HUDEP-2 (cell line): ENCODE measurements around the gene ORC2.
"Not testable (repeated sequence)": the region's sequence is repeated elsewhere in the genome, so short reads cannot be mapped to it uniquely, and the experiment has no call there.

Experiments
- DNase-seq, 76 experiments: peaks; one replicate each; lab custom pipeline; 2025; ENCODE audit not compliant: unreplicated experiment in 76 of 76; lab: John Stamatoyannopoulos, UW

ORC2 gene

DNA sequence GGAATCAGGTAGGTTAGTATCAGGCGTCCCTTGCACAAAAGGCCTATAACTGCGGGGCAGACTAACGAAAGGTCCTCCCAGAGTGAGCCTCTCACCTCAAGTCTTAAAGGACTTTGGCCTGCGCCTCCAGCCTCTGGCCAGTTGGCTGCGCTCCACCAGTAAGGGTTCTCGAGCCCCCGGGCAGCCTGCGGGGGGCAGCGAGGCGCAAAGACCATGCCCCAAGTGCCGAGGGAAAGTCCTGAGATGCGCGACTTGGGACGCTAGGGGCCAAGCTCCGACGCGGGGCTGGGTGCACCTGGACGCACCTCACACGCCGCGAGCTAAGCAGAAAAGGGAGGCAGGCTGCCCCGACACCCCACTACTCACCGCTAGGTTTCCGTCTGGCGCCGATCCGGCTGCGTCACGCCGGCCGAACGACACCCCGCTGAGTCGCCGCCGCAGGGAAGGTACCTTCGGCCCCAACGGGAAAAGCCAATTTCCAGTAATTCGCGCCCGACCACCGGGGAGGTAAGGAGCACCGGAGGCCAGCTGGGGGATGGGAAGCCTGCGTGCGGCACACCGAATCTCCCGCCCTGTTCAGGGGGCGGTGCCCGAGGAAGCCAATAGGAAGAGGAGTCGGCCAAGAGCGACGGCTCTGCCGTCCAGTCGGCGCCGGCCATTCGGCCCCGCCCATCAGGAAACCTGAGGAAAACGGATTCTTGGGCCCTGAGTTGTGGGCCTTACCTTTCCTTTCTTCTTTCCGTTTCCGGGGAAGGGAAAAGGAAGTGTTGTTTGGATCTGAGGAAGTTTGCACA is at the start of gene ORC2:
ORC2 (minus strand) TSS at position 537 of the 794 bp plus-strand sequence. CDS start 5,537 bp downstream, outside the sequence.
- DNase-seq: peak in 75 of 76 experiments; percentile 49 to 95 (median 88)

DNA sequence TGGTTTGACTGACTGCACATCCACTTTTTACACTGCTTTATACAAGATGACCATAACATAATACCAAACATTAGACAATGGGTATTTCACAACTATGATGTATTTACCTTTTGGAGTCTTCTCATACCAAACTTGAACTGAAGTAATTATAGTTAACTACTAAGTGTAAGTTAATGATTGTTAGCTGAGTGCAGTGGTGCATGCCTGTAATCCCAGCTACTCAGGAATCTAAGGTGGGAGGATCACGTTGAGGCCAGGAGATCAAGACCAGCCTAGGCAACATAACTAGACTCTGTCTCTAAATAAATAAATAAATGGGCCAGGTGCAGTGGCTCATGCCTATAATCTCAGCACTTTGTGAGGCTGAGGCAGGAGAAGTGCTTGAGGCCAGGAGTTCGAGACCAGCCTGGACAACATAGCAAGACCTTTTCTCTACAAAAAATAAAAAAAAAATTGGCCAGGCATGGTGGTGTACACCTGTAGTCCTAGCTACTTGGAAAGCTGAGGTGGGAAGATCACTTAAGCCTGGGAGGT is 44.9 kb upstream of the ORC2 start:
- no peak for DNase-seq

DNA sequence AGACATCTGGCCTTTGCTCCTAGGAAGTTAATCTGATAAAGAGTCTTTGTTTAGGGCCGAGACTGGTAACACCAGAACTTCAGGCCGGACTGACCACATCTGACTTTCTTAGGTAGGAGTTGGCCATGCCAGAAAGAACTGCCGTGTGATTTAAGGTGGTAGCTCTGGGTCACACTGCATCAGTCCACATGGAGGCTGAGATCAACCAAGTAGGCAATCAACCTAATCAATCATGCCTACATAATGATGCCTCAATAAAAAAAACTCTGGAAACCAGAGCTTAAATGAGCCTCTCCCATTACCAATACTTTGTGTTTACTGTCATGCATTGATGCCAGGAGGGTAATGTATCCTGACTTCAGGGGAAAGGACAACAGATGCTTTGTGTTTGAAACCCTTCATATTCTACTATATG is 44.1 kb upstream of the ORC2 start:
- no peak for DNase-seq

DNA sequence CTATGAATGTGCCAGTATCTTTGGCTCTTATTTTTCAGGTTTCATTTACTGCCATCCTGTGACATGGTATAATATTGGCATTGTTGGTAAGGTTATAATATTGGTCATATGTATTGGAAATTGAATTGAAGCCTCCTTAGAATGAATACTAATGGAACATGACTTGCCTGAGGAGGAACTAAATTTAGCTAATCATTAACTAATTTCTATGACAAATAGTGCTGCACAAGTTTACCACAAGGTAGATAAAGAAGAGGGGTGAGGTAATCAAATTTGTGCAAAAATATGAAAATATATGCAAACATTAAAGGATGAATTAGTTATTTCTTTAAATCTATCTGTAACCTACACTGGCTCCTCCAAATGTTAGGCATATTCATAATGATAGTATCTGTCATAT is 43.2 kb upstream of the ORC2 start:
- no peak for DNase-seq

DNA sequence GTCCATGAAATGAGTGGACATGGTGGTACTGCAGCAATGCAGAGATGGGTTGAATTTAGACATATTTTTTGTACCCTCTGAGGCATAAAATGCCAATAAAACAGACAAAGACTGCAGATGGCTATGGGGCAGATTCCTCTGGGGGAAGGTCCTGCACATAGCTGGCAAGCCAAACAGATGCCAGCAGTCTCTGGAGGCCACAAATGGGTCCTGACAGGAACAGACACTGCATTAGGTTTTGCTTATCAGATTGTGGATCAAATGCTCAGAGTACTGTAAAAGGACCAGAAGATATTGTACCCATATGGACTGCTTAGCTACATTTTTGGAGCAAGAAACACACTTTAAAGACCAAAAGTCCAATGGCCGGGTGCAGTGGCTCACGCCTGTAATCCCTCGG is 40.9 kb upstream of the ORC2 start:
- no peak for DNase-seq

DNA sequence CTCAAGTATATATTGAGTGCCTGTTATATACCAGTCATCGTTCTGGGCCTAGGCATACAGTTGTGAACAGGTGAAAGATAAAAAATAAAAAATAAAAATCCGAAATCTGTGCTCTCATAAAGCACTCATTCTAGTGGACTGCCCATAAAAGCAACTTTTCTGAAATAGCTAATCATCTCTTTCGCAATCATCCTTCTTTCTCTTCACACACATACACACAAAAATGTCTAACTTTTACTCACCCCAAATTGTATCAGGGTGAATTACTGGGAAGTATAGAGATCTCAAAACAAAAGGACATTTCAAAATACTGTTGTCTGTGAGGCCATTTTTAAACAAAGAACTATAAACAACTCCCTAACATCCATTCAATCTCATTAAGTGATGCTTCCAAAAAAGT is 29.6 kb upstream of the ORC2 start:
- no peak for DNase-seq

DNA sequence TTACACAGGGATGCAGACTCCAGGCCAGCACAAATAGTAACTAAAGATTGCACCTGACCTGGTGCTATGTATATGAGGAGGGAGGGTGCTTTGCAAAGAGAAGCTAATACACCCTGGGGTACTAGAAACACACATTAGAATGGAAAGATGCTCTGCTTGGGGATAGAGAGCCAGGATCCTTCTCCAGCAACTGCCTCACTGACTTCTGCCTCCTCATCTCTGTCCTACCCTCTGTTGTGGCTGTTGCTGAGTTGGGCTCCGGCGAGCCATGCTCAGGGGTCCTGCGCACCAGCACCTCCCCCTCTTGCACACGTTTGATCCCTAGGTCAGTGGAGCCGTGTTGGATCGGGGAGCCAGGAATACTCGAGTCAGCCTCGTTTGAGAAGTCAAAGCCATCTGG is 23.7 kb upstream of the ORC2 start:
- no peak for DNase-seq

DNA sequence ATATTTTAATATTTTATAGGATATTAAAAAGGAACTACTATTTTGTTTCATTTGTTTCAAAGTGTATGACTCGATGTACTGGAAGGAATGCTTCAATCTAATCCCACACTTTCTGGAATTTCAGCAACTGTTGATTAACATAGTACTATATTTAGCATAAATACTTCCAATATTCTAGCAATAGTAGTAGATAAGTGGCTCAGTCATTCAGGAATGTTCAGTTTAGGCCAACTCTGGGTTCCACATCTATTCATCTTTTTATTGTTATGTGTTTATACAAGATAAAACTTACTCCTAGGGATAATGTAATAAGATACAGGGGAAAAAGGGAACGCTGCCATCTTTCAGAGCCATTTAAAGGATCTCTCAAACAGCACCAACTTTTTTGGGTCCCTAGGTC is 22.3 kb upstream of the ORC2 start:
- DNase-seq: no peak

DNA sequence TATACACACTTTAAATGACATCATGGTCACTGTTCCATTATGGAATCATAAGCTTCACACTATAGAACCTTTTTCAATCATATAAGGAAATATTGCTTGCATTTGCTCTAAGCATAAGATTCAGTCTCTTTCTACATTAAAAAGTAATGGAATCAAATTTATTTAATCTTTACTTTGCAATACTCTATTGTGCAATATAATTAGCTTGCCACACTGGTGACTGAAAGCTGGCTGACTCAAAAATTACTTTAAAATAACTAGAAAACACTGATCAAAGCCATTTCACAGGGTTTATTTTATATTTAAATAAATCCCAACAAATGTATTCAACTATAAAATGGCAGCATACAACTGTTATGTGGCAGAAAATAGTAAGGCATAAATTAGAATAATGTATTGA is 13.2 kb upstream of the ORC2 start:
- DNase-seq: no peak

DNA sequence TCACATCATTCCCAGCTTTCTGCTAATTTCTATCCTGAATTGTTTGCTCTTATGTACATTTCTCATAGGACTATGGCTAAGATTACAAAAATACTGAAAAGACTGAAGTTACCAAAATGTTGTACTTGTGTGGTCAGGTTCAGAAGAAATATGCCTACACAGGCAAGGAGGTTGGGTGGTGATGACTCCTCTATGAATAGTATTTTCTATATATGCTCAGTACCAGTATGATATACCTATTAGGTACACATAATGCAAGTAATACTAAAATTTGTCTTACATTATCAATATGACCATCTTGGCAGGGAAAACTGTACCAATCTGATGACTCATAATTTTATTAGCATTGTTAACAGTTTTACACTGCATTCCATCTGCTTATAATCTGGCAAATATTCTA is 12.2 kb upstream of the ORC2 start:
- DNase-seq: no peak

DNA sequence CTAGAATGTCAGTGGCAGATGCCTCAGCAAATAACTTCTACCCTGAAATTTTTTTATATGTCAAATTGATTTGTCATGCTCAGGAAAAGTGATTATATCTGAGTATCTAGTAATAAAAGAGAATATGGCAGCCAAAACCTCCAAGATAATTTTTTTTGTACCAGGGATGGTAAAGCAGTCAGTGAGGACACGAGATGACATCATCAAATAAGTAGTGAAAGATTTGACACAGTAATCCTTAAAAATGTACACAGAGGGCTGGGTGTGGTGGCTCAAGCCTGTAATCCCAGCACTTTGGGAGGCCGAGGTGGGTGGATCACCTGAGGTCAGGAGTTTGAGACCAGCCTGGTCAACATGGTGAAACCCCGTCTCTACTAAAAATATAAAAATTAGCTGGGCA is 6.6 kb upstream of the ORC2 start:
- DNase-seq: not testable (repeated sequence)

DNA sequence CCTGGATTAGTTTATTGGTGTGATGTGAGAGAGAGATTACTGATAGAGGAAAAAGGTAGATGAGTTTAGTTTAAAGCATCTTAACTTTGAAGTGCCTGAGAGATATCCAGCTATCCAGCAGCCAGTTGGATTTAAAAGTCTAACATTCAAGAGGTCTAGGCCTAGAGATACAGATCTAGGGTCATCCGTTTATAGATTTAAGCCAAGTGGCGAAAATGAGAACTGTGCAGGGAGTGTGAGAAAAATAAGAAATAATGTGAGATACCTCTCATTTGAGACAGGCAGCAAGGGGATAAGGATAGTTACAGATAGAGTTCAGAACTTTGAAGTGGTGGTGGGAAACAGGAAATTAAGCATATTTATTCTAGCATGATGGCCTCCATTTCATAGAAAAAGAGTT is 5.3 kb upstream of the ORC2 start:
- peak in 2 of 76 experiments; percentile 12 to 14 for DNase-seq

DNA sequence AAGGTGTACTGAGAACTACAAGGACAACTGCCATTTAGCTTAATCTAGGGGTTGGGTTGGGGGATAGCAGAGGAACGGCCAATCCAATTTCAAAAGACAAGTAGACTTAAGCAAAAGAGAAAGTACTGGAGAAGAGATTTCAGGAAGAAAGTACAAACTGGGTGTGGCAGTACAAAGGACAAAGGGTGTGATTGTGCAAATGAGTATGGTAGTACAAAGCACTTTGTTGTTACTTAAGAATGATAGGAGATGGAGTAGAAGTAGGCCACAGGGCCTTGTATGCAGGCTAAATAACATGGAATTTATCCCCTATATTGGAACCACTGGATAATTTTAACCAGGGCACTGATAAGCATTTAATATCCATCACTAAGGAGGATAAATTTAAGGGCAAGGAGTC is 4.7 kb upstream of the ORC2 start:
- peak in 1 of 76 experiments; percentile 9 for DNase-seq

DNA sequence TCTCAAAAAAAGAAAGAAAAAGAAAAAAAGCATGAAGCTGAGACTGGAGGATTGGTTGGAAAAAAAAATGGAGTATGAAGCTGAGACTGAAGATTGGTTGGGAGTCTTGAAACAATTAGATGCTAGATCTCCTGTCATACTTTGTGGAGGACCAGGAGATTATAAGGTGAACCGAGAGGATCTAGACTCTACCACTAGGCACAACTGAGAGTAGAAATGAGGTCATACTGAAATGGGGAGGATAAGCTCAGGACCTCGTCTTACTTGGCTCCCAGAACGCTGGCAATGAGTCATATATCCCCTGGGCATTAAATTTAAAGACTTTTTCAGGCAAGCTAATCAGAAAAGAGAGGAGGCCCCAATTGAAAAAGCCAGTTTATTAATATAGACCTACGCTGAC is 3.3 kb upstream of the ORC2 start:
- peak in 16 of 76 experiments; percentile 4 to 57 (median 31) for DNase-seq

DNA sequence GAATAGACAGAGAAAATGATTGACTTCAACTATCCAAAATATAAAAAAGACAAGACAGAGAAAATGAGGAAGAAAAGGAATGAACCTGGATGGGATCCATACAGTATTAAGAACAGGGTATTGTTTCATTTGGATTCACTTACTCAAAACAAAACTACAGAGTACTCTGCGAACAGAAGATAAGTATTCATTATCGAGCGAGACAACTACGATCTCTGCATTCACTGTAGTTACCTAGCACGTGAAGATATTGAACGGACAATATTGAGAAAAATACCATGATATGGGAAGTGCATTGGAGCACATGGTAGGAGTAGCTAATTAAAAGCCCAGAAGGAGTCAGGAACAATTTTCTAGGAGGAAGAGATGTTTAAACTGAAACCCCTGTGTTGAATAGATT is 1.0 kb upstream of the ORC2 start:
- DNase-seq: peak in 3 of 76 experiments; percentile 9 to 27 (median 23)

DNA sequence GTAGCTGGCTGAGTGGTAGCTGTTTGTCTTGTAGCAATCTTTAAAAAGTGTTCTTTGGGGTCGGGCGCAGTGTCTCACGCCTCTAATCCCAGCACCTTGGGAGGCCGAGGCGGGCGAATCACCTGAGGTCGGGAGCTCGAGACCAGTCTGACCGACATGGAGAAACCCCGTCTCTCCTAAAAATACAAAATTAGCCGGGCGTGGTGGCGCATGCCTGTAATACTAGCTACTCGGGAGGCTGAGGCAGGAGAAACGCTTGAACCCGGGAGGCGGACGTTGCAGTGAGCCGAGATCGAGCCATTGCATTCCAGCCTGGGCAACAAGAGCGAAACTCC is 425 bp upstream of the ORC2 start:
- peak in 2 of 76 experiments; percentile 39 to 54 for DNase-seq

DNA sequence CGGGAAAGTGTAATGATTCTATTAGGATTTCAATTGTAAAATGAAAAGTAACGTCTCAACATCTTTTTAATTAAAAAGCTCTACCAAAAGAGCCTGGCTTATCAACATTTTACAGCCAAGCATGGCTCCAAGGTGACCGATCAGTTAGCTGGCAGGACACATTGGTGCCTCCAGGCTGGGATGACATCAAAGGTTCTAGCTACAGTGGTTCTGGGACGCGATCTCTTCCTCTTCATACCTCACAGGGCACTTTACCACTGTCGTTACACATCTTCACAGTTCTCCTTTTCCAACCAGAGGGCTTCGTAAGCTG is 693 bp downstream of the ORC2 start:
- DNase-seq: peak in 53 of 76 experiments; percentile 14 to 78 (median 55)

DNA sequence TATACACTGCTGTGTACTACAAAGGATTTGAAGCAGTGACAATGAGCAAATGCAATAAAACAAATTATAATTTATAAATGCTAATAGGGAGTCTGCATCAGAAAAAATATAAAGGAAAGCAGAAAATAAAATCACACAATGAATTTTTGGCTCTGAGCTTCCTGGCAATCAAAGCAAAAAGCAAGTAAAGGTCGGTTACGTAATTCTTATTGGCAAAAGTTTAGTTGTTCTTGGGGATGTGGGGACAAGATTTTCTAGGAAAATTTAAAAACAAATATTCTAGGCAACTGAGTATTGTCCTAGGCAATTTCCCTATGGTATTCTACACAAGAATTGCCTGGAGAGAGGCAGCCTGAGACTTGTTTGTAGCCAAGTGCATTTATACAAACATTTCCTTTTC is 1.8 kb downstream of the ORC2 start:
- no peak for DNase-seq

DNA sequence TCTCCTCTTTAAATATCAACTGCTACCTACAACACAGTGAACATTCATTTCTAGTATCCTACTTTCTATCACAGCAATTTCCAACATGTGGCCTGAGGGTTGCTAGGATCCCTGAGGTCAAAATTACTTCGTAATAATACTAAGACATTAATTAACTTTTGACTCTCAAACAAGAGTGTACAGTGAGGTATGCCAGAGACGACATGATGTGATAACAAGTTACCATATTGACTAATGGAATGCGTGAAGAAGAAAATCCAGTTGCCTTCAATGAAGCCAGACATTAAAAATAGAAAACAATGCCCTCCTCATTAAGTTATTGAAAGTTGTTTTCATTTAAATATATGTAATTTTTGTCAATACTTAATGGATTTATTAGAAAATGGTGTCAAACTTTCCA is 13.1 kb downstream of the ORC2 start:
- no peak for DNase-seq

DNA sequence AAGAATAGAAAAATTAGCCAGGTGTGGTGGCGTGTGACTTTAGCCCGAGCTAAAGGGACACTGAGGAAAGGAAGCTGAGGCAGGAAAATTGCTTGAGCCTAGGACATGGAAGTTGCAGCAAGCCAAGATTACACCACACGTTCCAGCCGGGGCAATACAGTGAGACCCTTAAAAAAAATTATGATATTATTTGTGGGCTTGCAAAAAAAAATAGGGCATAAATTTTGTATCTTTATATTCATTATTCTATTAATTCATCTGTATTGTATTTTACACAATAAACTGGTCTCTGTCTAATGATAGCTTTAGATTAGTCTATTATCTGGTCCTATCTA is 18.1 kb downstream of the ORC2 start:
- DNase-seq: no peak

DNA sequence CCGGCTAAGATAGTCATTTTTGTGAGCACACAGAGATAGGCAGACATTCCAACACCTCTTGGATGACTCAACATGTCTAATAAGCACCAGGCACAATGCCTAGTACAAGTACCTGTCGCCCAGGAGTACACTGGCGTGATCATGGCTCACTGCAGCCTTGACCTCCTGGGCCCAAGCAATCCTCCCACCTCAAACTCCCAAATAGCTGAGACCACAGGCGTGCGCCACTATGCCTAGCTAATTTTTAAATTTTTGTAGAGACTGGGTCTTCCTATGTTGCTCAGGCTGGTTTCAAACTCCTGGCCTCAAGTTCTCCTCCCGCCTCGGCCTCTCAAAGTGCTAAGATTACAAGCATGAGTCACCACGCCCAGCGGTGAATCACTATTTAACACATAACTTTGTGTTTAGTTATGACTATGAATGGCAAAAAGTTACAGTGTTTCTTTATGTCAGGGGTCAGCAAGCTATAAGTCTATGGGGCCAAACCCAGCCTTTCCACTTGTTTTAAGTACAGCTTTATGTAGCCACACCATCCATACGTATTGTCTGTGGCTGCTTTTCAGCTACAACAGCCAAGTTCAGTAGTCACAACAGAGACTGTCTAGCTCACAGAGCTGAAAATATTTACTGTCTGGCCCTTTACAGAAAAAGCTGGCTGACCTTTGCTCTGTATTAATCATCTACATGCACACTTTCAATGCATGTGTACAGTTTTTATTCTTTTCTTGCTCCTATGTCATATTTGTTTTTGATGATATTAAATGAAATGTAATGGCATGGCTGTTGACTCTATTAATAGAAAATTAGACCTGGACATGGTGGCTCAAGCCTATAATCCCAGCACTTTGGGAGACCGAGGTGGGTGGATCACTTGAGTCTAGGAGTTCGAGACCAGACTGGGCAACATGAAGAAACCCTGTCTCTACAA is 18.7 kb downstream of the ORC2 start:
- peak in 34 of 76 experiments; percentile 3 to 48 (median 20) for DNase-seq
